HepG2 (cell line): Measurements from ENCODE around the gene FBXO10. TPM values are rescaled to one million over a fixed set of nuclear protein-coding genes. Genes with fewer than 3 reads are reported as not detected.

Experiments used
- BHLHE40 ChIP-seq: IDR thresholded peaks from 2 replicates; pipeline ENCODE4 v1.6.1; 2011; ENCODE audit warnings: low read length, improper control_type of control experiment
- HDAC1 ChIP-seq: sonication (generic); formaldehyde crosslinking; IDR thresholded peaks from 2 replicates; pipeline ENCODE4 v1.5.1; 2020; ENCODE audit warnings: mild to moderate bottlenecking, missing genetic modification reagents
- HNRNPLL ChIP-seq: fragments of 200-400 bp; formaldehyde crosslinking; IDR thresholded peaks from 2 replicates; pipeline ENCODE4 v1.6.1; 2017; ENCODE audit warnings: mild to moderate bottlenecking, low read depth, low read length; ENCODE audit not compliant: poor library complexity, severe bottlenecking
- HOXD1 ChIP-seq: sonication (generic); formaldehyde crosslinking; IDR thresholded peaks from 2 replicates; pipeline ENCODE4 v1.5.0; 2020; ENCODE audit warnings: missing genetic modification reagents
- KDM5B ChIP-seq: sonication (generic); formaldehyde crosslinking; IDR thresholded peaks from 2 replicates; pipeline ENCODE4 v1.4.0; 2020; ENCODE audit warnings: missing genetic modification reagents, mild to moderate bottlenecking, borderline replicate concordance
- SP5 ChIP-seq: IDR thresholded peaks from 2 replicates; pipeline ENCODE4 v1.6.1; 2016; ENCODE audit warnings: low read depth, borderline replicate concordance
- TIGD3 ChIP-seq: sonication (generic); formaldehyde crosslinking; IDR thresholded peaks from 2 replicates; pipeline ENCODE4 v1.5.1; 2020; ENCODE audit warnings: mild to moderate bottlenecking, missing genetic modification reagents, borderline replicate concordance
- ZBTB43 ChIP-seq: sonication (generic); formaldehyde crosslinking; conservative IDR thresholded peaks from 2 replicates; pipeline ENCODE4 v1.4.0; 2020; ENCODE audit warnings: missing genetic modification reagents
- ZNF367 ChIP-seq: sonication (generic); formaldehyde crosslinking; IDR thresholded peaks from 2 replicates; pipeline ENCODE4 v1.4.0; 2020; ENCODE audit warnings: missing genetic modification reagents, borderline replicate concordance
- ZNF563 ChIP-seq: sonication (generic); formaldehyde crosslinking; IDR thresholded peaks from 2 replicates; pipeline ENCODE4 v1.8.0; 2022; ENCODE audit warnings: mild to moderate bottlenecking, moderate library complexity, missing genetic modification reagents
- ZNF574 ChIP-seq: sonication (generic); formaldehyde crosslinking; IDR thresholded peaks from 2 replicates; pipeline ENCODE4 v1.4.0; 2020; ENCODE audit warnings: missing genetic modification reagents
- ZNF670 ChIP-seq: sonication (generic); formaldehyde crosslinking; IDR thresholded peaks from 2 replicates; pipeline ENCODE4 v1.8.0; 2022; ENCODE audit warnings: mild to moderate bottlenecking, missing genetic modification reagents, borderline replicate concordance
- ZNF747 ChIP-seq: sonication (generic); formaldehyde crosslinking; IDR thresholded peaks from 2 replicates; pipeline ENCODE4 v1.8.1; 2023; ENCODE audit warnings: missing genetic modification reagents, mild to moderate bottlenecking, borderline replicate concordance
- ZNF879 ChIP-seq: sonication (generic); formaldehyde crosslinking; IDR thresholded peaks from 2 replicates; pipeline ENCODE4 v1.8.1; 2023; ENCODE audit warnings: missing genetic modification reagents
- polyA plus RNA-seq, 8 experiments: library from polyadenylated mRNA; depleted of rRNA in 3 of 8; stranded (reverse) in 7 of 8; unstranded in 1 of 8; fragments of >200 nt; fragmentation: Illumina TruSeq in 4 of 8; extraction: Trizol in 4 of 8; gene quantifications; 2 replicates each; pipeline versions ENCODE4 v1.2.1 to v1.2.3, GENCODE V29; 2011 to 2016; ENCODE audit warnings: low read depth in 4 of 8, missing spikeins in 1 of 8, mixed read lengths in 1 of 8; ENCODE audit not compliant: insufficient read depth in 1 of 8
- total RNA-seq, 5 experiments: library from RNA; depleted of rRNA; stranded (reverse); fragments of >200 nt; fragmentation: Illumina TruSeq; extraction: Trizol; gene quantifications; 2 replicates each; pipeline ENCODE4 v1.2.3, GENCODE V29; 2016; ENCODE audit warnings: low read depth in 1 of 5
- TF ChIP-seq, protein P1 (sequence below), 2 experiments: sonication (generic) in 1 of 2; formaldehyde crosslinking in 1 of 2; IDR thresholded peaks; 2 replicates each; pipeline versions ENCODE4 v1.6.1 to v1.9.0; 2014 to 2022; ENCODE audit warnings: antibody characterized with exemption in 1 of 2, borderline replicate concordance in 1 of 2, inconsistent platforms in 1 of 2, low read depth in 1 of 2, missing genetic modification reagents in 1 of 2

FBXO10 gene
- total and polyA plus RNA-seq, 2 of the 13 experiments (the other 11 are each of a cell fraction or from before 2014, with no cell fraction given), result 3.1 to 5.1 TPM

GRCh38 chr9:37485389-37486255 is 90.6 kb downstream of the FBXO10 start, which contains the start of gene POLR1E (continued):
- TF ChIP-seq ZNF879 (CRISPR knock-in tag) (0 out of 2 replicates have a peak, but pooled peaks have one; percentile 46), KDM5B (CRISPR knock-in tag) (peak; percentile 76), ZNF670 (CRISPR knock-in tag) (0 out of 2 replicates have a peak, but pooled peaks have one; percentile 22), ZNF563 (CRISPR knock-in tag) (0 out of 2 replicates have a peak, but pooled peaks have one; percentile 54), HOXD1 (0 out of 2 replicates have a peak, but pooled peaks have one; percentile 29), SP5 (peak; percentile 70), ZNF574 (CRISPR knock-in tag) (peak; percentile 68; the same call in 1 of the 2 replicates), ZNF747 (CRISPR knock-in tag) (0 out of 2 replicates have a peak, but pooled peaks have one; percentile 17), ZBTB43 (CRISPR knock-in tag) (0 out of 2 replicates have a peak, but pooled peaks have one; percentile 41), BHLHE40 (peak; percentile 50), HNRNPLL (peak; percentile 87), TIGD3 (CRISPR knock-in tag) (peak; percentile 54; the same call in 1 of the 2 replicates), HDAC1 (CRISPR knock-in tag) (peak; percentile 84), ZNF367 (CRISPR knock-in tag) (no peak)
- TF ChIP-seq, protein P1, sequence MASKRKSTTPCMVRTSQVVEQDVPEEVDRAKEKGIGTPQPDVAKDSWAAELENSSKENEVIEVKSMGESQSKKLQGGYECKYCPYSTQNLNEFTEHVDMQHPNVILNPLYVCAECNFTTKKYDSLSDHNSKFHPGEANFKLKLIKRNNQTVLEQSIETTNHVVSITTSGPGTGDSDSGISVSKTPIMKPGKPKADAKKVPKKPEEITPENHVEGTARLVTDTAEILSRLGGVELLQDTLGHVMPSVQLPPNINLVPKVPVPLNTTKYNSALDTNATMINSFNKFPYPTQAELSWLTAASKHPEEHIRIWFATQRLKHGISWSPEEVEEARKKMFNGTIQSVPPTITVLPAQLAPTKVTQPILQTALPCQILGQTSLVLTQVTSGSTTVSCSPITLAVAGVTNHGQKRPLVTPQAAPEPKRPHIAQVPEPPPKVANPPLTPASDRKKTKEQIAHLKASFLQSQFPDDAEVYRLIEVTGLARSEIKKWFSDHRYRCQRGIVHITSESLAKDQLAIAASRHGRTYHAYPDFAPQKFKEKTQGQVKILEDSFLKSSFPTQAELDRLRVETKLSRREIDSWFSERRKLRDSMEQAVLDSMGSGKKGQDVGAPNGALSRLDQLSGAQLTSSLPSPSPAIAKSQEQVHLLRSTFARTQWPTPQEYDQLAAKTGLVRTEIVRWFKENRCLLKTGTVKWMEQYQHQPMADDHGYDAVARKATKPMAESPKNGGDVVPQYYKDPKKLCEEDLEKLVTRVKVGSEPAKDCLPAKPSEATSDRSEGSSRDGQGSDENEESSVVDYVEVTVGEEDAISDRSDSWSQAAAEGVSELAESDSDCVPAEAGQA (IDR thresholded peaks at IDR 0.05; ENCODE audit: low read depth), result peak; percentile 46; the same call in 1 of the 2 replicates
- TF ChIP-seq, protein P1 (CRISPR knock-in tag; IDR thresholded peaks at IDR 0.05; ENCODE audit: borderline replicate concordance), result no peak
